Neural cell (in vitro differentiated cells): ENCODE measurements around the gene LCLAT1.

Source experiments
- CTCF ChIP-seq: fragments of 450-650 bp; IDR thresholded peaks from 2 replicates; pipeline ENCODE4 v1.5.1; 2014; ENCODE audit warnings: antibody characterized with exemption, mild to moderate bottlenecking, moderate library complexity; ENCODE audit not compliant: poor library complexity, severe bottlenecking
- EP300 ChIP-seq: fragments of 450-650 bp; conservative IDR thresholded peaks from 2 replicates; pipeline ENCODE4 v1.6.1; 2014; ENCODE audit warnings: antibody characterized with exemption, mild to moderate bottlenecking, moderate library complexity; ENCODE audit not compliant: poor library complexity, severe bottlenecking
- EZH2 ChIP-seq: fragments of 200-600, 300-800 bp; shearing (Covaris generic), sonication (generic); IDR thresholded peaks from 2 replicates; pipeline ENCODE4 v1.6.1; 2014; ENCODE audit warnings: antibody characterized with exemption, low read length, borderline replicate concordance, mild to moderate bottlenecking; ENCODE audit not compliant: insufficient read depth, poor library complexity, severe bottlenecking
- MXI1 ChIP-seq: fragments of 450-650 bp; conservative IDR thresholded peaks from 2 replicates; pipeline ENCODE4 v1.6.1; 2014; ENCODE audit warnings: antibody characterized with exemption, mild to moderate bottlenecking; ENCODE audit not compliant: poor library complexity, severe bottlenecking
- POLR2AphosphoS5 ChIP-seq: IDR thresholded peaks from 2 replicates; pipeline ENCODE4 v1.6.1; 2012
- RAD21 ChIP-seq: fragments of 450-650 bp; conservative IDR thresholded peaks from 2 replicates; pipeline ENCODE4 v1.6.1; 2014; ENCODE audit warnings: antibody characterized with exemption, mild to moderate bottlenecking, moderate library complexity
- REST ChIP-seq: IDR thresholded peaks from 2 replicates; pipeline ENCODE4 v1.6.1; 2012; ENCODE audit warnings: borderline replicate concordance
- TAF1 ChIP-seq: IDR thresholded peaks from 2 replicates; pipeline ENCODE4 v1.6.1; 2012; ENCODE audit warnings: low read depth

GRCh38 chr2:30480703-30481322 is 33.8 kb downstream of the LCLAT1 start:
- TF ChIP-seq CTCF = no peak
- TF ChIP-seq TAF1 = no peak
- TF ChIP-seq MXI1 = no peak
- TF ChIP-seq POLR2AphosphoS5 = no peak
- TF ChIP-seq EZH2 = no peak
- TF ChIP-seq RAD21 = no peak
- no peak for TF ChIP-seq EP300
- TF ChIP-seq REST = no peak
